Smooth muscle cell (in vitro differentiated cells): ENCODE data around the gene EXOC2. TPM values are rescaled to one million over a fixed set of nuclear protein-coding genes. Genes with fewer than 3 reads are reported as not detected.

Source experiments
- DNase-seq: peaks from one replicate; lab custom pipeline; 2025; ENCODE audit not compliant: unreplicated experiment; lab: John Stamatoyannopoulos, UW
- H2AFZ ChIP-seq: fragments of 200-600 bp; sonication (generic); 2 replicates; pipeline ENCODE4 v1.6.0; 2016; ENCODE audit warnings: antibody characterized with exemption, low read depth, mild to moderate bottlenecking
- H3F3A ChIP-seq: fragments of 200-600 bp; sonication (generic); 2 replicates; pipeline ENCODE4 v1.6.0; 2017; ENCODE audit warnings: antibody characterized with exemption, low read depth
- H3K27ac ChIP-seq: fragments of 200-600 bp; sonication (generic); 2 replicates; pipeline ENCODE4 v1.5.1; 2016; ENCODE audit warnings: low read depth, mild to moderate bottlenecking
- H3K27me3 ChIP-seq: fragments of 200-600 bp; sonication (generic); 2 replicates; pipeline ENCODE4 v1.6.1; 2016; ENCODE audit warnings: low read depth, mild to moderate bottlenecking
- H3K36me3 ChIP-seq: fragments of 200-600 bp; sonication (generic); 2 replicates; pipeline ENCODE4 v1.5.1; 2016; ENCODE audit warnings: low read depth
- H3K4me1 ChIP-seq: fragments of 200-600 bp; sonication (generic); 2 replicates; pipeline ENCODE4 v1.5.1; 2016; ENCODE audit warnings: low read depth
- H3K4me2 ChIP-seq: fragments of 200-600 bp; sonication (generic); 2 replicates; pipeline ENCODE4 v1.6.0; 2016; ENCODE audit warnings: mild to moderate bottlenecking
- H3K4me3 ChIP-seq: fragments of 200-600 bp; sonication (generic); 2 replicates; pipeline ENCODE4 v1.5.1; 2016; ENCODE audit warnings: mild to moderate bottlenecking
- H3K79me2 ChIP-seq: fragments of 200-600 bp; sonication (generic); 2 replicates; pipeline ENCODE4 v1.6.0; 2016; ENCODE audit warnings: low read depth, mild to moderate bottlenecking
- H3K9ac ChIP-seq: fragments of 200-600 bp; sonication (generic); 2 replicates; pipeline ENCODE4 v1.6.0; 2016; ENCODE audit warnings: low read depth
- H3K9me3 ChIP-seq: fragments of 200-600 bp; sonication (generic); replicated peaks from 2 replicates; pipeline ENCODE4 v1.5.1; 2016; ENCODE audit warnings: low read depth
- H4K20me1 ChIP-seq: fragments of 200-600 bp; sonication (generic); 2 replicates; pipeline ENCODE4 v1.6.0; 2016; ENCODE audit warnings: low read depth
- CTCF ChIP-seq: fragments of 200-600 bp; sonication (generic); IDR thresholded peaks from 2 replicates; pipeline ENCODE4 v1.5.1; 2017; ENCODE audit warnings: borderline replicate concordance, mild to moderate bottlenecking, antibody characterized with exemption; ENCODE audit not compliant: insufficient read depth, poor library complexity, severe bottlenecking
- WGBS: methylation state at CpG from one replicate; pipeline ENCODE4 v1.1.7; 2016; ENCODE audit warnings: low lambda C conversion rate; 5-methylcytosine and 5-hydroxymethylcytosine counted together
- polyA plus RNA-seq: library from polyadenylated mRNA; unstranded; fragments of >200 nt; fragmentation: Nextera tagmentation; extraction: Ambion mirVana; gene quantifications from 2 replicates; pipeline ENCODE4 v1.2.1, GENCODE V29; 2016
- total RNA-seq: library from RNA; depleted of rRNA; stranded (reverse); fragments of >200 nt; gene quantifications from 2 replicates; pipeline ENCODE4 v1.2.3, GENCODE V29; 2014

The EXOC2 gene
- total and polyA plus RNA-seq, 2 experiments from 2014 or later, result 21.9 to 33.9 TPM

- WGBS, result 81% methylated on average over 27 of the region's 27 CpGs
These were observed 219.0 kb downstream of the EXOC2 start for GRCh38 chr6:473768-474452.

GRCh38 chr6:473356-473755, 219.6 kb downstream of the EXOC2 start:
- no peaks in the 10 kb centered on the region for H4K20me1 ChIP-seq
- H3K4me3 ChIP-seq, result no peak overlapping the region
- no peak for DNase-seq
- no peak overlapping the region for H3K9ac ChIP-seq
- H3K4me1 ChIP-seq, result peaks cover 3% of the 10 kb centered on the region
- no peaks in the 10 kb centered on the region for H3K36me3 ChIP-seq
- no peaks in the 10 kb centered on the region for H3K79me2 ChIP-seq
- H3K27me3 ChIP-seq, result peaks cover 15% of the 10 kb centered on the region
- H3K4me2 ChIP-seq, result no peak overlapping the region
- H3K9me3 ChIP-seq, result no peaks in the 10 kb centered on the region
- no peak overlapping the region for H3K27ac ChIP-seq
- TF ChIP-seq CTCF, result no peak
- no peaks in the 10 kb centered on the region for H3F3A ChIP-seq
- no peak overlapping the region for H2AFZ ChIP-seq
- 89% methylated on average over 3 of the region's 3 CpGs for whole genome bisulfite sequencing

More at GRCh38 chr6:473768-474452, 219.0 kb downstream of the EXOC2 start:
- Histone ChIP-seq H4K20me1 (no peaks in the 10 kb centered on the region), H3K4me1 (peaks cover 3% of the 10 kb centered on the region), H3F3A (no peaks in the 10 kb centered on the region), H3K27ac (no peak overlapping the region), H3K9me3 (no peaks in the 10 kb centered on the region), H3K36me3 (no peaks in the 10 kb centered on the region), H3K9ac (no peak overlapping the region), H2AFZ (no peak overlapping the region), H3K4me3 (no peak overlapping the region), H3K79me2 (no peaks in the 10 kb centered on the region), H3K27me3 (peaks cover 15% of the 10 kb centered on the region), H3K4me2 (no peak overlapping the region)
- no peak for DNase-seq
- no peak for TF ChIP-seq CTCF

- Histone ChIP-seq H3K36me3 (no peaks in the 10 kb centered on the region), H3K4me2 (no peak overlapping the region), H3K79me2 (no peaks in the 10 kb centered on the region), H4K20me1 (no peaks in the 10 kb centered on the region), H3K4me3 (no peak overlapping the region), H3K27ac (no peak overlapping the region), H3K9me3 (no peaks in the 10 kb centered on the region), H3K4me1 (peaks cover 3% of the 10 kb centered on the region), H3K9ac (no peak overlapping the region), H2AFZ (no peak overlapping the region), H3K27me3 (peaks cover 14% of the 10 kb centered on the region), H3F3A (no peaks in the 10 kb centered on the region)
- 90% methylated on average over 16 of the region's 16 CpGs for WGBS
- no peak for DNase-seq
- TF ChIP-seq CTCF, result no peak
These were observed 222.0 kb downstream of the EXOC2 start for GRCh38 chr6:470901-471448.
